NCI-H146 (cell line): ENCODE results near the gene TMEM17.

ENCODE experiments used
- DNase-seq: peaks from one replicate; lab custom pipeline; 2025; lab: John Stamatoyannopoulos, UW

The TMEM17 gene

GRCh38 chr2:62511636-62512035 is 5.6 kb upstream of the TMEM17 start:
- no peak for DNase-seq

GRCh38 chr2:62506421-62506750 is 391 bp upstream of the TMEM17 start:
- no peak for DNase-seq

- no peak for DNase-seq
Measured at GRCh38 chr2:62505109-62505749, 766 bp downstream of the TMEM17 start.

- DNase-seq: no peak
Measured at GRCh38 chr2:62504657-62505056, 1.3 kb downstream of the TMEM17 start.

- no peak for DNase-seq
Measured at GRCh38 chr2:62501794-62502500, 4.0 kb downstream of the TMEM17 start.

GRCh38 chr2:62501069-62501468 is 4.9 kb downstream of the TMEM17 start:
- DNase-seq: no peak

GRCh38 chr2:62499430-62500060 is 6.5 kb downstream of the TMEM17 start:
- no peak for DNase-seq

- DNase-seq: no peak
Measured at GRCh38 chr2:62498739-62499138, 7.3 kb downstream of the TMEM17 start.

- no peak for DNase-seq
Measured at GRCh38 chr2:62495761-62496160, 10.2 kb downstream of the TMEM17 start.

GRCh38 chr2:62492048-62492447 is 13.9 kb downstream of the TMEM17 start:
- no peak for DNase-seq

- no peak for DNase-seq
Measured at GRCh38 chr2:62489702-62490101, 16.3 kb downstream of the TMEM17 start.

- DNase-seq: no peak
Measured at GRCh38 chr2:62489162-62489561, 16.8 kb downstream of the TMEM17 start.

GRCh38 chr2:62486439-62486765 is 19.6 kb downstream of the TMEM17 start:
- no peak for DNase-seq

GRCh38 chr2:62485761-62486438 is 20.1 kb downstream of the TMEM17 start:
- DNase-seq: no peak

GRCh38 chr2:62482558-62483352 is 23.2 kb downstream of the TMEM17 start:
- no peak for DNase-seq

- DNase-seq: no peak
Measured at GRCh38 chr2:62479917-62480316, 26.1 kb downstream of the TMEM17 start.

- DNase-seq: no peak
Measured at GRCh38 chr2:62478093-62478580, 27.9 kb downstream of the TMEM17 start.

GRCh38 chr2:62477573-62477972 is 28.4 kb downstream of the TMEM17 start:
- DNase-seq: no peak

- DNase-seq: no peak
Measured at GRCh38 chr2:62475172-62476011, 30.6 kb downstream of the TMEM17 start.

- DNase-seq: no peak
Measured at GRCh38 chr2:62474176-62474575, 31.8 kb downstream of the TMEM17 start.

GRCh38 chr2:62473246-62473827 is 32.7 kb downstream of the TMEM17 start:
- no peak for DNase-seq
